ENCODE results near the gene GLYATL3.

DNA sequence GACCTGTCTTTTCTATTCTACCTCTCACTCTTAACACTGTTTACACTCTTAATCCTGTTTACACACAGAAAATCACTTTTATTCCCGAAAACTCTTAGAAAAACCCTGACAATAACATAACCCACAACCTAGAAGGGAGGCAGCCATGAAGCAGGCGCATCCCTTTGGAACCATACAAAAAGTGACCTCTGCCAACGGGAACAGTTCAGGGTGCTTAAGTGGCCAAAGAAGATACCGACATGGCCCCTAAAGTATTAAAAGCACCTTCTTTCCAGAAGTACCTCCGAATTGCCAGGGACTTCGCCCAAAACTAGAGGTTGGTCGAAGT is 37.2 kb upstream of the GLYATL3 start:
- TF ChIP-seq, protein P1, sequence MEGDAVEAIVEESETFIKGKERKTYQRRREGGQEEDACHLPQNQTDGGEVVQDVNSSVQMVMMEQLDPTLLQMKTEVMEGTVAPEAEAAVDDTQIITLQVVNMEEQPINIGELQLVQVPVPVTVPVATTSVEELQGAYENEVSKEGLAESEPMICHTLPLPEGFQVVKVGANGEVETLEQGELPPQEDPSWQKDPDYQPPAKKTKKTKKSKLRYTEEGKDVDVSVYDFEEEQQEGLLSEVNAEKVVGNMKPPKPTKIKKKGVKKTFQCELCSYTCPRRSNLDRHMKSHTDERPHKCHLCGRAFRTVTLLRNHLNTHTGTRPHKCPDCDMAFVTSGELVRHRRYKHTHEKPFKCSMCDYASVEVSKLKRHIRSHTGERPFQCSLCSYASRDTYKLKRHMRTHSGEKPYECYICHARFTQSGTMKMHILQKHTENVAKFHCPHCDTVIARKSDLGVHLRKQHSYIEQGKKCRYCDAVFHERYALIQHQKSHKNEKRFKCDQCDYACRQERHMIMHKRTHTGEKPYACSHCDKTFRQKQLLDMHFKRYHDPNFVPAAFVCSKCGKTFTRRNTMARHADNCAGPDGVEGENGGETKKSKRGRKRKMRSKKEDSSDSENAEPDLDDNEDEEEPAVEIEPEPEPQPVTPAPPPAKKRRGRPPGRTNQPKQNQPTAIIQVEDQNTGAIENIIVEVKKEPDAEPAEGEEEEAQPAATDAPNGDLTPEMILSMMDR (IDR thresholded peaks at IDR 0.05 in 2 of 3, conservative IDR thresholded peaks at IDR 0.05 in 1 of 3; ENCODE audit: control insufficient read depth in 2 of 3, extremely low read depth in 1 of 3, insufficient read depth in 1 of 3, low read depth in 3 of 3, low read length in 3 of 3) = no peak
- TF ChIP-seq SUPT20H (IDR thresholded peaks at IDR 0.05; ENCODE audit: borderline replicate concordance, control insufficient read depth, low read depth, low read length) (no peak), POLR2AphosphoS5 (IDR thresholded peaks at IDR 0.05; ENCODE audit: low read length) (no peak), CBX3 (IDR thresholded peaks at IDR 0.05; ENCODE audit: borderline replicate concordance, low read depth) (no peak), EP300 (IDR thresholded peaks at IDR 0.05; ENCODE audit: borderline replicate concordance in 1 of 2, control insufficient read depth in 1 of 2, low read depth in 2 of 2, low read length in 2 of 2) (no peak), EZH2 (IDR thresholded peaks at IDR 0.05; ENCODE audit: borderline replicate concordance, control insufficient read depth, low read depth, low read length) (no peak), PAX5 (IDR thresholded peaks at IDR 0.05; ENCODE audit: borderline replicate concordance, low read depth, low read length) (no peak), RAD21 (IDR thresholded peaks at IDR 0.05; ENCODE audit: insufficient read depth, low read depth, low read length) (no peak), MXI1 (IDR thresholded peaks at IDR 0.05; ENCODE audit: low read depth, low read length) (no peak), ESRRA (IDR thresholded peaks at IDR 0.05; ENCODE audit: low read length) (no peak)
